Inflammatory macrophage treated with lipopolysaccharide for 4 hours (primary cell): ENCODE results near the gene MYO10.
"Not testable (repeated sequence)": the region's sequence is repeated elsewhere in the genome, so short reads cannot be mapped to it uniquely, and the experiment has no call there.

Experiments
- DNase-seq: peaks from one replicate; pipeline ENCODE4 v3.0.0-alpha.2; 2020

MYO10 gene

GRCh38 chr5:16884595-16884994 is 51.5 kb downstream of the MYO10 start:
- DNase-seq = no peak

- no peak for DNase-seq
Measured at GRCh38 chr5:16883806-16884205, 52.3 kb downstream of the MYO10 start.

- no peak for DNase-seq
Measured at GRCh38 chr5:16883176-16883575, 52.9 kb downstream of the MYO10 start.

- no peak for DNase-seq
Measured at GRCh38 chr5:16881251-16881650, 54.8 kb downstream of the MYO10 start.

GRCh38 chr5:16880547-16880946 is 55.5 kb downstream of the MYO10 start:
- DNase-seq = no peak

GRCh38 chr5:16879650-16880049 is 56.4 kb downstream of the MYO10 start:
- no peak for DNase-seq

GRCh38 chr5:16879191-16879590 is 56.9 kb downstream of the MYO10 start:
- DNase-seq = no peak

- no peak for DNase-seq
Measured at GRCh38 chr5:16877267-16877935, 58.7 kb downstream of the MYO10 start.

- DNase-seq = not testable (repeated sequence)
Measured at GRCh38 chr5:16874424-16874823, 61.7 kb downstream of the MYO10 start.

GRCh38 chr5:16871746-16872339 is 64.2 kb downstream of the MYO10 start:
- DNase-seq = no peak

- DNase-seq = no peak
Measured at GRCh38 chr5:16870878-16871277, 65.2 kb downstream of the MYO10 start.

GRCh38 chr5:16869821-16870796 is 66.0 kb downstream of the MYO10 start:
- DNase-seq = no peak

- no peak for DNase-seq
Measured at GRCh38 chr5:16867577-16867953, 68.5 kb downstream of the MYO10 start.

GRCh38 chr5:16866795-16867576 is 69.1 kb downstream of the MYO10 start:
- DNase-seq = no peak

- DNase-seq = no peak
Measured at GRCh38 chr5:16866273-16866672, 69.8 kb downstream of the MYO10 start.

GRCh38 chr5:16865151-16865550 is 70.9 kb downstream of the MYO10 start:
- no peak for DNase-seq

GRCh38 chr5:16864631-16865131 is 71.4 kb downstream of the MYO10 start:
- DNase-seq = no peak

GRCh38 chr5:16863469-16863946 is 72.6 kb downstream of the MYO10 start:
- DNase-seq = no peak

- DNase-seq = no peak
Measured at GRCh38 chr5:16862777-16863176, 73.3 kb downstream of the MYO10 start.

GRCh38 chr5:16859346-16859745 is 76.7 kb downstream of the MYO10 start:
- no peak for DNase-seq

GRCh38 chr5:16858151-16858550 is 77.9 kb downstream of the MYO10 start:
- no peak for DNase-seq

- no peak for DNase-seq
Measured at GRCh38 chr5:16857635-16858034, 78.5 kb downstream of the MYO10 start.

GRCh38 chr5:16856531-16856930 is 79.6 kb downstream of the MYO10 start:
- DNase-seq = no peak
